Measurements from ENCODE around the gene COL1A2.

Gene COL1A2

GRCh38 chr7:94394437-94395140, at the start of gene COL1A2:
TSS of gene COL1A2 (plus strand) at chr7:94394895. CDS start at chr7:94395032, 137 bp downstream.
- no peak within 1 kb of the TSS for H3K4me3 ChIP-seq (ENCODE audit: low read length)
- TF ChIP-seq ZNF274 (IDR thresholded peaks at IDR 0.05; ENCODE audit: low read depth, low read length) = no peak

GRCh38 chr7:94345907-94346306, 48.8 kb upstream of the COL1A2 start:
- no peak for TF ChIP-seq ZNF274 (IDR thresholded peaks at IDR 0.05; ENCODE audit: low read depth, low read length)
- H3K4me3 ChIP-seq (ENCODE audit: low read length) = no peak overlapping the region

- TF ChIP-seq ZNF274 (IDR thresholded peaks at IDR 0.05; ENCODE audit: low read depth, low read length) = no peak
- no peak overlapping the region for H3K4me3 ChIP-seq (ENCODE audit: low read length)
These were observed 46.6 kb upstream of the COL1A2 start for GRCh38 chr7:94348142-94348541.

GRCh38 chr7:94350734-94351133, 44.0 kb upstream of the COL1A2 start:
- no peak overlapping the region for H3K4me3 ChIP-seq (ENCODE audit: low read length)
- no peak for TF ChIP-seq ZNF274 (IDR thresholded peaks at IDR 0.05; ENCODE audit: low read depth, low read length)

- no peak for TF ChIP-seq ZNF274 (IDR thresholded peaks at IDR 0.05; ENCODE audit: low read depth, low read length)
These were observed 43.0 kb upstream of the COL1A2 start for GRCh38 chr7:94351703-94352102.

GRCh38 chr7:94352887-94353286, 41.8 kb upstream of the COL1A2 start:
- H3K4me3 ChIP-seq (ENCODE audit: low read length) = no peak overlapping the region
- TF ChIP-seq ZNF274 (IDR thresholded peaks at IDR 0.05; ENCODE audit: low read depth, low read length) = no peak

More at GRCh38 chr7:94351703-94352102, 43.0 kb upstream of the COL1A2 start:
- no peak overlapping the region for H3K4me3 ChIP-seq (ENCODE audit: low read length)

- no peak overlapping the region for H3K4me3 ChIP-seq (ENCODE audit: low read length)
- TF ChIP-seq ZNF274 (IDR thresholded peaks at IDR 0.05; ENCODE audit: low read depth, low read length) = no peak
These were observed 39.7 kb upstream of the COL1A2 start for GRCh38 chr7:94354953-94355352.

- no peak overlapping the region for H3K4me3 ChIP-seq (ENCODE audit: low read length)
- no peak for TF ChIP-seq ZNF274 (IDR thresholded peaks at IDR 0.05; ENCODE audit: low read depth, low read length)
These were observed 39.2 kb upstream of the COL1A2 start for GRCh38 chr7:94355454-94355853.

- TF ChIP-seq ZNF274 (IDR thresholded peaks at IDR 0.05; ENCODE audit: low read depth, low read length) = no peak
These were observed 37.6 kb upstream of the COL1A2 start for GRCh38 chr7:94357076-94357475.

GRCh38 chr7:94360926-94361325, 33.8 kb upstream of the COL1A2 start:
- TF ChIP-seq ZNF274 (IDR thresholded peaks at IDR 0.05; ENCODE audit: low read depth, low read length) = no peak
- H3K4me3 ChIP-seq (ENCODE audit: low read length) = no peak overlapping the region

More at GRCh38 chr7:94357076-94357475, 37.6 kb upstream of the COL1A2 start:
- H3K4me3 ChIP-seq (ENCODE audit: low read length) = no peak overlapping the region

GRCh38 chr7:94362276-94362675, 32.4 kb upstream of the COL1A2 start:
- no peak for TF ChIP-seq ZNF274 (IDR thresholded peaks at IDR 0.05; ENCODE audit: low read depth, low read length)
- H3K4me3 ChIP-seq (ENCODE audit: low read length) = no peak overlapping the region

GRCh38 chr7:94364816-94365215, 29.9 kb upstream of the COL1A2 start:
- H3K4me3 ChIP-seq (ENCODE audit: low read length) = no peak overlapping the region
- no peak for TF ChIP-seq ZNF274 (IDR thresholded peaks at IDR 0.05; ENCODE audit: low read depth, low read length)

- TF ChIP-seq ZNF274 (IDR thresholded peaks at IDR 0.05; ENCODE audit: low read depth, low read length) = no peak
- no peak overlapping the region for H3K4me3 ChIP-seq (ENCODE audit: low read length)
These were observed 28.5 kb upstream of the COL1A2 start for GRCh38 chr7:94366163-94366562.

GRCh38 chr7:94366832-94367231, 27.9 kb upstream of the COL1A2 start:
- H3K4me3 ChIP-seq (ENCODE audit: low read length) = no peak overlapping the region
- TF ChIP-seq ZNF274 (IDR thresholded peaks at IDR 0.05; ENCODE audit: low read depth, low read length) = no peak

GRCh38 chr7:94367949-94368348, 26.7 kb upstream of the COL1A2 start:
- no peak overlapping the region for H3K4me3 ChIP-seq (ENCODE audit: low read length)
- no peak for TF ChIP-seq ZNF274 (IDR thresholded peaks at IDR 0.05; ENCODE audit: low read depth, low read length)

- TF ChIP-seq ZNF274 (IDR thresholded peaks at IDR 0.05; ENCODE audit: low read depth, low read length) = no peak
- H3K4me3 ChIP-seq (ENCODE audit: low read length) = no peak overlapping the region
These were observed 26.3 kb upstream of the COL1A2 start for GRCh38 chr7:94368371-94368791.

Data from GM08714 (cell line).